H1 (cell line): Measurements from ENCODE around the gene RNU6-9. TPM values are rescaled to one million over a fixed set of nuclear protein-coding genes. Genes with fewer than 3 reads are reported as not detected.

ENCODE experiments used
- CTCF ChIA-PET: fragments of 300-600 bp; sonication (Branson Sonifier 250); formaldehyde crosslinking; loops from one replicate; lab custom pipeline; 2021; ENCODE audit not compliant: partially characterized antibody; lab: Charles Lee
- POLR2A ChIA-PET: fragments of 300-600 bp; sonication (Branson Sonifier 250); formaldehyde crosslinking; loops from one replicate; lab custom pipeline; 2021; ENCODE audit warnings: inconsistent platforms; ENCODE audit not compliant: partially characterized antibody; lab: Charles Lee
- DNase-seq, 2 experiments: peaks; one replicate each; pipeline versions ENCODE4 v3.0.0 to v3.0.0-alpha.2; 2010 to 2022; ENCODE audit warnings: low spot score in 2 of 2, low read depth in 1 of 2, mixed read lengths in 1 of 2
- FAIRE-seq: peaks from 2 replicates; lab custom pipeline; 2011; peaks lifted over from hg19 to GRCh38; lab: Jason Lieb, UNC
- H2AFZ ChIP-seq: 2 replicates; pipeline ENCODE4 v1.8.1; 2012; ENCODE audit warnings: low read length, inconsistent platforms
- H2AK5ac ChIP-seq: 2 replicates; pipeline ENCODE4 v1.6.1; 2013; ENCODE audit warnings: low read depth, low read length
- H2BK120ac ChIP-seq: replicated peaks from 2 replicates; pipeline ENCODE3; 2013; ENCODE audit warnings: low read depth, low read length, inconsistent platforms
- H2BK12ac ChIP-seq: 2 replicates; pipeline ENCODE4 v1.6.1; 2013; ENCODE audit warnings: low read depth, low read length
- H2BK15ac ChIP-seq: 2 replicates; pipeline ENCODE4 v1.6.1; 2013; ENCODE audit warnings: low read length
- H2BK20ac ChIP-seq: 2 replicates; pipeline ENCODE4 v1.6.1; 2013; ENCODE audit warnings: low read length
- H2BK5ac ChIP-seq: 2 replicates; pipeline ENCODE4 v1.6.1; 2013; ENCODE audit warnings: low read depth, low read length
- H3K14ac ChIP-seq: 2 replicates; pipeline ENCODE4 v1.6.1; 2013; ENCODE audit warnings: inconsistent platforms; ENCODE audit not compliant: insufficient read length
- H3K18ac ChIP-seq: 2 replicates; pipeline ENCODE4 v1.6.1; 2013; ENCODE audit warnings: low read length; ENCODE audit errors: extremely low read depth
- H3K23ac ChIP-seq: 2 replicates; pipeline ENCODE4 v1.6.1; 2013; ENCODE audit warnings: inconsistent platforms; ENCODE audit not compliant: insufficient read length
- H3K23me2 ChIP-seq: 2 replicates; pipeline ENCODE4 v1.6.1; 2013; ENCODE audit warnings: low read depth, low read length
- H3K27ac ChIP-seq: 2 replicates; pipeline ENCODE4 v1.6.1; 2011; ENCODE audit warnings: low read depth, low read length, inconsistent platforms
- H3K27me3 ChIP-seq, 4 experiments: replicated peaks in 1 of 4; 1 replicate in 1 of 4; 2 replicates in 3 of 4; pipeline versions ENCODE4 v1.6.1 to v1.8.1; 2011 to 2013; ENCODE audit warnings: low read length in 3 of 4, mild to moderate bottlenecking in 3 of 4, inconsistent platforms in 2 of 4, mixed read lengths in 2 of 4, moderate library complexity in 1 of 4; ENCODE audit not compliant: control insufficient read depth in 3 of 4, insufficient read depth in 3 of 4; ENCODE audit errors: extremely low read depth in 1 of 4
- H3K36me3 ChIP-seq, 4 experiments: 2 replicates each; pipeline versions ENCODE4 v1.6.1 to v1.8.1; 2011 to 2013; ENCODE audit warnings: mild to moderate bottlenecking in 4 of 4, low read length in 3 of 4, moderate library complexity in 2 of 4, control low read depth in 1 of 4, inconsistent platforms in 1 of 4; ENCODE audit not compliant: insufficient read depth in 4 of 4, control insufficient read depth in 2 of 4
- H3K4ac ChIP-seq: replicated peaks from 2 replicates; pipeline ENCODE3; 2013; ENCODE audit warnings: low read length, low read depth, mixed read lengths, inconsistent platforms; ENCODE audit not compliant: insufficient read length
- H3K4me1 ChIP-seq, 4 experiments: replicated peaks in 1 of 4; 1 replicate in 1 of 4; 2 replicates in 3 of 4; pipeline versions ENCODE4 v1.6.1 to v1.8.1; 2011 to 2013; ENCODE audit warnings: low read length in 3 of 4, inconsistent platforms in 2 of 4, mixed read lengths in 1 of 4; ENCODE audit not compliant: insufficient read depth in 4 of 4, control insufficient read depth in 3 of 4
- H3K4me2 ChIP-seq, 2 experiments: 2 replicates each; pipeline versions ENCODE4 v1.6.1 to v1.8.1; 2011 to 2013; ENCODE audit warnings: low read depth in 2 of 2, low read length in 2 of 2, control low read depth in 1 of 2, inconsistent platforms in 1 of 2, mild to moderate bottlenecking in 1 of 2; ENCODE audit not compliant: insufficient read depth in 1 of 2
- H3K4me3 ChIP-seq, 4 experiments: fragments of 200-600, 300-600 bp in 1 of 4; sonication (generic), shearing (Covaris generic), sonication (Bioruptor Twin) in 1 of 4; 2 replicates each; pipeline versions ENCODE4 v1.5.1 to v1.8.1; 2011 to 2016; ENCODE audit warnings: low read length in 4 of 4, low read depth in 3 of 4, control low read depth in 2 of 4, inconsistent platforms in 2 of 4, mild to moderate bottlenecking in 2 of 4, mixed read lengths in 1 of 4, moderate library complexity in 1 of 4; ENCODE audit not compliant: insufficient read depth in 2 of 4; ENCODE audit errors: extremely low read depth in 1 of 4
- H3K56ac ChIP-seq: replicated peaks from 2 replicates; pipeline ENCODE3; 2013; ENCODE audit warnings: low read depth, mild to moderate bottlenecking, mixed read lengths, low read length, inconsistent platforms; ENCODE audit not compliant: insufficient read length
- H3K79me1 ChIP-seq: 2 replicates; pipeline ENCODE4 v1.6.1; 2013; ENCODE audit warnings: low read depth, low read length, control low read depth
- H3K79me2 ChIP-seq, 2 experiments: 2 replicates each; pipeline versions ENCODE4 v1.6.1 to v1.8.1; 2012 to 2013; ENCODE audit warnings: low read length in 2 of 2, mild to moderate bottlenecking in 2 of 2, inconsistent platforms in 1 of 2; ENCODE audit not compliant: insufficient read depth in 2 of 2, control insufficient read depth in 1 of 2
- H3K9ac ChIP-seq, 4 experiments: replicated peaks in 1 of 4; 1 replicate in 1 of 4; 2 replicates in 3 of 4; pipeline versions ENCODE4 v1.6.1 to v1.8.1; 2011 to 2013; ENCODE audit warnings: low read depth in 3 of 4, low read length in 3 of 4, control low read depth in 2 of 4, mild to moderate bottlenecking in 2 of 4, moderate library complexity in 2 of 4, inconsistent platforms in 1 of 4; ENCODE audit errors: extremely low read depth in 1 of 4
- H3K9me3 ChIP-seq, 2 experiments: 2 replicates each; pipeline versions ENCODE4 v1.6.1 to v1.8.1; 2012 to 2013; ENCODE audit warnings: mild to moderate bottlenecking in 2 of 2, moderate library complexity in 2 of 2, control low read depth in 1 of 2, inconsistent platforms in 1 of 2, low read depth in 1 of 2, low read length in 1 of 2, mixed read lengths in 1 of 2; ENCODE audit not compliant: insufficient read depth in 2 of 2
- H4K20me1 ChIP-seq, 2 experiments: replicated peaks in 1 of 2; 2 replicates each; pipeline versions ENCODE3 to v1.8.1; 2011 to 2013; ENCODE audit warnings: inconsistent platforms in 2 of 2, low read length in 2 of 2, mild to moderate bottlenecking in 1 of 2; ENCODE audit not compliant: insufficient read depth in 2 of 2, control insufficient read depth in 1 of 2
- H4K5ac ChIP-seq: 2 replicates; pipeline ENCODE4 v1.6.1; 2013; ENCODE audit warnings: low read length, low read depth, mixed read lengths, inconsistent platforms; ENCODE audit not compliant: insufficient read length
- H4K8ac ChIP-seq: 2 replicates; pipeline ENCODE4 v1.8.0; 2013; ENCODE audit warnings: mild to moderate bottlenecking, moderate library complexity, low read length, inconsistent platforms; ENCODE audit not compliant: insufficient read depth; ENCODE audit errors: extremely low read depth
- H4K91ac ChIP-seq: replicated peaks from 2 replicates; pipeline ENCODE3; 2013; ENCODE audit warnings: low read length, mixed read lengths, inconsistent platforms; ENCODE audit not compliant: insufficient read length
- SRF ChIP-seq: IDR thresholded peaks from 2 replicates; pipeline ENCODE4 v1.6.1; 2011; ENCODE audit warnings: mild to moderate bottlenecking, low read depth, low read length, moderate library complexity
- TAF1 ChIP-seq: IDR thresholded peaks from 2 replicates; pipeline ENCODE4 v1.6.1; 2011; ENCODE audit warnings: mild to moderate bottlenecking, low read depth, low read length
- WGBS, 2 experiments: shearing (Covaris generic) in 1 of 2; methylation state at CpG; one replicate each; pipeline versions ENCODE4 v1.1.6 to v1.1.7; 2013 to 2015; ENCODE audit warnings: low lambda C conversion rate in 2 of 2, mixed read lengths in 2 of 2, inconsistent platforms in 1 of 2, low coverage in 1 of 2, missing lambda C conversion rate in 1 of 2; ENCODE audit not compliant: insufficient replicate concordance in 2 of 2, insufficient coverage in 1 of 2, insufficient read length in 1 of 2; ENCODE audit errors: extremely low coverage in 1 of 2, missing lambda C conversion rate in 1 of 2; 5-methylcytosine and 5-hydroxymethylcytosine counted together
- polyA plus RNA-seq, 7 experiments: library from polyadenylated mRNA; depleted of rRNA in 3 of 7; stranded (reverse) in 5 of 7; unstranded in 2 of 7; fragments of >200 nt in 5 of 7; fragments of 200-250 nt in 2 of 7; gene quantifications; 1 replicate in 5 of 7; 2 replicates in 1 of 7; 4 replicates in 1 of 7; pipeline versions ENCODE4 v1.2.1 to v1.2.3, GENCODE V29; 2011 to 2013; ENCODE audit warnings: missing spikeins in 2 of 7, mixed read lengths in 2 of 7
- total RNA-seq: library from RNA; stranded (reverse); fragmentation: NEBNext Ultra II Directional; extraction: Animal tissue kit (Norgen Biotek cat#: 25700); gene quantifications from 2 replicates; pipeline ENCODE4 v1.2.1, GENCODE V29; 2021

The RNU6-9 gene
- total and polyA plus RNA-seq, 2 of the 8 experiments (the other 6 are each of a cell fraction or from before 2014, with no cell fraction given): not detected

GRCh38 chr19:938233-938923, 45.1 kb downstream of the RNU6-9 start:
- Histone ChIP-seq H3K14ac (no peak overlapping the region), H3K56ac (no peak overlapping the region), H3K18ac (no peak overlapping the region), H3K79me2 (peaks cover 5 to 70% of the 10 kb centered on the region in 2 experiments), H3K4me1 (peaks cover 0 to 4% (median under 1%) of the 10 kb centered on the region in 4 experiments; a peak in 2 of 7 replicates), H4K8ac (no peak overlapping the region), H2BK20ac (no peak overlapping the region), H3K9ac (no peak overlapping the region), H3K4me2 (no peak overlapping the region), H3K36me3 (peaks cover 3 to 13% (median 5%) of the 10 kb centered on the region in 4 experiments; a peak in 7 of 8 replicates), H3K23ac (no peak overlapping the region), H3K27me3 (no peaks in the 10 kb centered on the region), H2BK120ac (no peak overlapping the region), H4K5ac (no peak overlapping the region), H3K4me3 (no peak overlapping the region), H2BK5ac (0 out of 2 replicates have a peak overlapping the region, but pooled peaks have one; percentile 30), H3K9me3 (no peaks in the 10 kb centered on the region), H2AK5ac (no peak overlapping the region; the same call in 1 of the 2 replicates), H4K91ac (no peak overlapping the region), H2BK12ac (no peak overlapping the region), H3K4ac (no peak overlapping the region), H3K23me2 (no peaks in the 10 kb centered on the region), H2AFZ (no peak overlapping the region), H3K79me1 (peaks cover 14% of the 10 kb centered on the region), H3K27ac (no peak overlapping the region), H4K20me1 (peaks cover 7 to 36% of the 10 kb centered on the region in 2 experiments), H2BK15ac (no peak overlapping the region)
- no peak for FAIRE-seq
- POLR2A ChIA-PET: interaction anchor here (0.6 to 2.9 kb wide), 8 partner anchors 14 to 81 kb away, joined by 3 to 8 read pairs (median 4); partner anchors contain the start of genes MED16 and WDR18
- WGBS, 2 experiments: 78% methylated on average over 21 of the region's 23 CpGs; no CpG with 5 or more reads in 1 of the 2 experiments
- CTCF ChIA-PET: interaction anchor here (0.6 to 2.5 kb wide), 8 partner anchors 15 to 57 kb away, joined by 3 to 15 read pairs (median 4); no protein-coding TSS in a partner anchor
- TF ChIP-seq SRF: no peak
- no peak for TF ChIP-seq TAF1
- DNase-seq: no peak
